Left colon (tissue), 2 donors: ENCODE data around the gene CEP112. TPM values are rescaled to one million over a fixed set of nuclear protein-coding genes. Genes with fewer than 3 reads are reported as not detected.

ENCODE experiments used
- ATAC-seq: fragments of 200-7000 bp; cut with Tn5 transposase; one replicate; pipeline ENCODE4 v1.9.1; 2020; ENCODE audit warnings: mild to moderate bottlenecking, moderate library complexity
- DNase-seq, 2 donors: peaks; one replicate each; pipeline ENCODE4 v3.0.0-alpha.2; 2020
- intact Hi-C, 2 donors: fragments of 100-400 bp; cut with DNase I in 1 of 2; cut with micrococcal nuclease in 1 of 2; formaldehyde crosslinking; loops; one replicate each; pipeline versions ENCODE4 v1.11.2 to v1.14.0; 2022; cut with DNase I, micrococcal nuclease
- total RNA-seq, 2 donors: library from RNA; stranded (reverse); fragmentation: NEBNext Ultra II Directional; extraction: Animal tissue kit (Norgen Biotek cat#: 25700); gene quantifications; one replicate each; pipeline ENCODE4 v1.2.1, GENCODE V29; 2021
- donor health status: DM: no; HTN: no; CAD: no.
- donor health status: DM: yes; HTN: yes; CAD: no.

CEP112 gene
- total RNA-seq, 2 donors from 2014 or later = 4.5 to 8.1 TPM

DNA sequence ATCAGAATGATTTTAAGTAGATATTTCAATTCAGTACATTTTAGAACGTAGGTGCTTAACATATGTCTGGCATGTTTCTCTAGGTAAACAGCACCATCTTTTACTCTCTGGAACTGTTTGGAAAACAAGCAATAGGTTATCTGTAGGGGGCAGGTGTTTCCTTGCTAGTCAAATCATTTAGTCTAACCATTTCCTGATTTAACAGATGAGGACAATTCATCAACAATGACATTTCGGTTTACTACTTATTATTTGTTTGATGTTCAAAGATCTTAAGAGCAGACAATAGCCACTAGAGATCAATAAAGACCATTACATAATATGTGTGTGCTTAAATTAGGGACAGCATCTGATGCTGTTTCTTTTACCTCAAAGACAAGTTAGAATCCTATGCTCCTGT, 173.1 kb downstream of the CEP112 start:
- DNase-seq (no peak), ATAC-seq (no peak)

DNA sequence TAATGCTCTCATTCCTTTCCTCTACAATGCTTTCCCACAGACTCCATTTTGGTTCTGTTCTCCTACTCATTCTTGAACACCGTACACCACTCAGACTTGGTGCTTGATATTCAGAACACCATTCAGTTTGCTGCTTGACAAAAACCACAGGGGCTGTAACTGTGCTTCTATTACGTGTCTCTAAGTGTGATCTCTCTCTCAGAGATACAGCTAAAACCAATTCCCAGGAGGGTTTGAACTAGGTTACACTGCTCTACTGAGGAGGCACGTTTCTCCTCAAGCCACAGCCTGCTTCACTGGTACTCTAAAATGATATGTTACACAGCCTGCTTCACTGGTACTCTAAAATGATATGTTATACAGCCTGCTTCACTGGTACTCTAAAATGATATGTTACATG, 175.7 kb downstream of the CEP112 start:
- DNase-seq = no peak
- ATAC-seq = no peak
- intact Hi-C loops = no loop called here

More for the DNA sequence above, 173.1 kb downstream of the CEP112 start:
- intact Hi-C loops = no loop called here

DNA sequence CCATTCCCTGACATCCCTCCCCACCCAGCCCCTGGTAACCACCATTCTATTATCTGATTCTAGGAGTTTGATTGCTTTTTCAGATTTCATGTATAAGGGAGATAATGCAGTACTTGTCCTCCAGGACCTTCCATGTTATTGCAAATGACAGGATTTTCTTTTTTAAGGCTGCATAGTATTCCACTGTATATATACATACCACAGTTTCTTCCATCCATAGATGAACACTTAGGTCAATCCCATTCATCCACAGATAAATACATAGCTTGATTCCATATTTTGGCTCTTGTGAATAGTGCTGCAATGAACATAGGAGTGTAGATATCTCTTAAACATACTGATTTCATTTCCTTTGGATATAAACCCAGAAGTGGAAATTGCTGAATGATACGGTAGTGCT, 183.3 kb downstream of the CEP112 start:
- intact Hi-C loops = no loop called here
- DNase-seq (no peak), ATAC-seq (no peak)

DNA sequence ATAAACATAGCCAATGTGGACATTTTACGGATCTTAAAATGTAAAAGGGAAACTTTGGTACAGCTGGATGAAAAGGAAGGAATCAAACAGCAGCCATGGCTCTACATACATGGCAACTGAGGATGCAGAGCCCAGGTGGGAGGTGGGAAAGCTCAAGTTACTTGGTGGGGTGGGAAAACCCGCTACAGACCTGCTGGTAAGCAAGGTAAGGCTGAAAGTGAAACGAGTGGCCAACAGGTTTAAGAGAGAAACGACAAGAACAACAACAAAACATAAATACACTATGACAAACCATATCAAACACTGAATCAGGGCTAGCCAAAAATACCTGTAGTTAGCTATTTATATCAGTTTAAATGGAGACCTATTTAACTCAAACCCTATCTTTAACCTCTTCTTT, 185.3 kb downstream of the CEP112 start:
- intact Hi-C loops = no loop called here
- DNase-seq (no peak), ATAC-seq (no peak)

DNA sequence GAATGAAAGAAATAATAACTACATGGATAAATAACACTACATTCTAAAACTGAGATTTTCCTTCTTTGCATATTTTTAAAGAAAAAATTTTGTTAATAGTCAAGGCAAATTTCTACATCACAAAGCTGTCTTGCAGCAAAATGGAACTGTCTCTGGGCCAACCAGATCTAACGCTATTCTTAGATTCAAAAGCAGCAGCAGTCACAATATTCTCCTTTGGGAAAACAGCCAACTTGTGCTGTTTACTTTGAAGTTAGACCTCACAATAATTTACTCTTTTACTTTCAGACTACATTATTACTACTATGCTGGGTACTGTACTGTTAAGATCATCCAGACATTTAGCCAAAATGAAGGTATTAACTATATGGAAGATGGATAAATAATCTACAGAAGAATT, 189.1 kb downstream of the CEP112 start:
- intact Hi-C loops = no loop called here
- DNase-seq = no peak

DNA sequence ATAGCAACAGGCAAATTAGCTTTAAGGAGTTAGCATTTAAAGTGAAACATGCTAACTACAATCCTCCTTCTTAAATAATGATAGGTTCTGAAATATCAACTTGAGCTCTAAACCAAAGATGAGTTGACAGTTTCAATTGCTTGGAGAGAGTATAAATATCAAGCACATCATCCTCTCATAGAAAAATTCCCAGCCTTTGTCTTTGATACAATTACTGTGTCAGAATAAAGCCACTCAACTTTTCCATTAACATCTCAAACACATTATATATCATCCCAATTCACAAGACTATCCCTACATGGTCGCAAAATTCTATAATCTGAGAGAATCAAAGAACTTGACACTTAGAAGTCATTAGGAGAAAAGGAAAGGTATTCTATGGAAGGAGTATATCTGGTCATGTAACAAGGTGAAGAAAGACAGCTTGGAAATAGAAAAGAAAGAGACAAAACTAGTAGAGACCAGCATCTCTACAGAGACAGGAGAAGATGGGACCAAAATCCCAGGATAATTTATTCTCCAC, 189.8 kb downstream of the CEP112 start:
- intact Hi-C loops = no loop called here
- ATAC-seq (no peak), DNase-seq (no peak)

More for the DNA sequence above, 189.1 kb downstream of the CEP112 start:
- no peak for ATAC-seq

DNA sequence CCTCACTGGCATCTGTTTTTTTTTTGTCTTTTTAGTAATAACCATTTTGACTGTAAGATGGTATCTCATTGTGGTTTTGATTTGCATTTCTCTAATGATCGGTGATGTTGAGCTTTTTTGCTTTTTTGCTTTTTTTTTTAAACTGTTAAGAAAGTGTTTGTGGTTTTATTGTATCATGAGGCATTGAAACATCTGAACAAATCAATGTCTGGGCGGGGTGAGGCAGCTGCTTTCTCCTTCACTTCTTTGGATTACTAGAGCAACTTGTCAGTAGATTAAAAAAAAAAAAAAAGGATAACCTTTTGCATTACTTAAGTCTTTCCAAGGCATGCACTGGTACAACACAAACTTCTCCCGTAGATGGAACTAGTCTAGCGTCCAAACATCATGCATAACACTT, 191.7 kb downstream of the CEP112 start:
- intact Hi-C loops = no loop called here
- ATAC-seq (no peak), DNase-seq (no peak)

DNA sequence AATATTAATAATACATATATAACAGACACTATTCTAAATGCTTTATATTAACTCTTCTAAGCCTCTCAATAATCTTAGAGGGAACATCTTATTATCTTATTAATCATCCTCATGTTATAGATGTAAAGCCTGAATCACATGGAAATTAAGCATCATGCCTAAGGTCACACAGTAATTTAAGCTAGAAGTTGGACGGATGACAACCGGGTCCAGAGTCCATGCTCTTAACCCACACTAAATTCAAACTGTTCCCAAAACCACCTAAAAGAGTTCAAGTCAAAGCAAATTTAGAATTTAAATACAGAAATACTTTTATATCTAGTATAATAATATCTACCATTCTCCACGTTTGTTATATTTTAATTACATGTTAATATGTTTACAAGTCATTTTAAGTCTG, 193.3 kb downstream of the CEP112 start:
- intact Hi-C loops = no loop called here
- DNase-seq (no peak), ATAC-seq (no peak)

DNA sequence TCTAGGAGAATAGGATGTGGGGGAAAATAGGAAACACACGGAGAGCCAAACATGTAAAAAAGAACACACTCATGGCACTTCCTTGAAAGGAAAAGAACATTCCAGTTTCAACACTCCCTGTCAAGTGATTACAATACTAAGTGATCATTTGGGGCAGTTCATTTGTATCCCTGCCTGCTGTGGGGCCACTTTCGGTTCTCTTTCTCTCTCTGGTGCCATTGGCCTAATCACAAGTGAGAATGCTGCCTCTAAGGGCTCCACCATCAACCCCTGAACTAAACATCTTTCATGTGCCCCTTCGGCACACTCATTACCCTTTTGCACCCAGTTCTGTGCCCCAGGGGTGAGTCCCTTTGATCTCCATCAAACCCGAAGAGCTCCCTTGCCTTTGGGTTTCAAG, 197.3 kb downstream of the CEP112 start:
- intact Hi-C loops = no loop called here
- DNase-seq = no peak
- ATAC-seq = no peak

DNA sequence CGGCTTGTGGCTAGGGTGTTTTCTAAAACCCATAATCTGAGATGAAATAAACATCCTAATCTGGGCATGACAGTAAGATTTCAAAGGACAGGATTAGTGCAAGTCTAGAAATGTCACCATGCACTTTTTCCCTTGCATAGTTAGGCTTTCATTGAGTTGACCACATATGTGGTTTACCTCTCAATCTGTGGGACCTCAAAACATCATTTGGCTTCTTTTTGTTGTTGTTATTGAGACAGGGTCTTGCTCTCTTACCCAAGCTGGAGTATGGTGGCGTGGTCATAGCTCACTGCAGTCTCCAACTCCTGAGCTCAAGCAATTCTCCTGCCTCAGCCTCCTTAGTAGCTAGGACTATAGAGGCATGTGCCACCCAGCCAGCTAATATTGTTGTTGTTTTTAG, 197.8 kb downstream of the CEP112 start:
- ATAC-seq (no peak), DNase-seq (no peak)
- intact Hi-C loops = no loop called here

DNA sequence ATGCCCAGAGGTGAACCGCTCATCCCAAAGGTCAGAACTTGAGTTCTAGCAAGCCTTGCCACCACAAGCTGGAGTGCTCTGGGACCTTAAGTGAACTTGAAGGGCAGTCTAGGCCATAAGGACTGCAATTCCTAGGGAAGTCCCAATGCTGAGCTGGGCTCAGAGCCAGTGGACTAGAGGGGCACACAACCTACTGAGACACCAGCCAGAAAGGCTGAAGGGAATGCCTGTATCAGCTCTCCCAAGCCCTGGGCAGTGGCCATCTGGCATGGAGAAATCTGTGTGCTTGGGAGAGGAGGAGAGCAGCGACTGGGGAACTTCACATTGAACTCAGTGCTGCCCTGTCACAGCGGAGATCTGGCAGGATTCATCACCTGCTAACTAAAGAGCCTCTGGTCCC, 201.3 kb downstream of the CEP112 start:
- intact Hi-C loops = no loop called here
- ATAC-seq (no peak), DNase-seq (no peak)

DNA sequence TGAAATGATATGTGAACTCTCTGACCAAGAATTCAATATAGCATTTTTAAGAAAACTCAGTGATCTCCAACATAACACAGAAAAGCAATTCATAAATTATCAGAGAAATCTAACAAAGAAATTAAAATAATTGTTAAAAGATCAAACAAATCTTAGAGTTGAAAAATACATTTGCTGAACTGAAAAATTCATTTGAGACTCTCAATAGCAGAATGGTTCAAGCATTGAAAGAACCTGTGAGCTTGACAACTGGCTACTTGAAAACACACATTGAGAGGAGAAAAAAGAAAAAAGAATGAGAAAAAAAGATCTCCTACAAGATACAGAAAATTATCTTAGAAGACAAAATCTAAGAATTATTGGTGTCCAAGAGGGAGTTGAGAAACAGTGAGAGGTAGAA, 203.5 kb downstream of the CEP112 start:
- ATAC-seq = no peak
- intact Hi-C loops = no loop called here

DNA sequence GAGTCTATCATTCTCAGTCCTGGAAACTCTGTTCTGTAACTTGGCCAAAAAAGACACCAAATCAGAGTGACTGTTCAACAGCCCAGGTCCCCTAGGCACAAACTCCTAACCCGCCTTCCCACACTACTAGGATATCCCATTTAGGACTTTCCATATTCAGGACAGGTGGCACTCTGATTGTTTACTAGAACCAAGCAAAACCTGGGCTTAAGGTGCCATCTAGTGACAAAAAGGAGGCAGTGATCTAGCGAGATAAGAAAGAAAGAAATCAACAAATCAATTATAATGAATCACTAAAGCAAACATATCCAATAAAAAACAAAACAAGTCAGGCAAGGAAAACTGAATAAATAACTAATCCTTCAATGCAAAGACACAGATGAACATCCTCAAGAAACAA, 203.9 kb downstream of the CEP112 start:
- intact Hi-C loops = no loop called here
- DNase-seq = peak in 1 of 2 donors; percentile 10
- ATAC-seq = peak; percentile 94

More for the DNA sequence above, 203.5 kb downstream of the CEP112 start:
- DNase-seq = no peak

DNA sequence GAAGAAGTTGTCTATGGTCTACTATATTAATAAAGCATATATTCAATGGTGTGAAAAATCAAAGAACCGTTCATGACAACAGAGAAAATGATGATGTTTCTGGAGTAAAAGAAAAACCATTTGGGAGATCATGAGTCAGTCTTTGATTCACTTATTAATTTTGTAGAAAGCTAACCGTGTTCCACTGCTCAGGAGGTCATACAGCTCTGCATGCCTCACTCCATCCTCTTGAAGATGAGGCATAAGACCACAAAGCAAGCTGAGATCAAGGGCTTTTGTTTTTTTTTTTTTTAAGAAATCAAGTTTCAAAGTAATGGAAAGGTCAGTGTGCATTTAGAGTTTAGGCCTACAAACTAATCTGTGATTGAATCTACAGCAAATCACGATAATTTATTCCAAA, 206.4 kb downstream of the CEP112 start:
- intact Hi-C loops = no loop called here
- DNase-seq (no peak), ATAC-seq (no peak)

DNA sequence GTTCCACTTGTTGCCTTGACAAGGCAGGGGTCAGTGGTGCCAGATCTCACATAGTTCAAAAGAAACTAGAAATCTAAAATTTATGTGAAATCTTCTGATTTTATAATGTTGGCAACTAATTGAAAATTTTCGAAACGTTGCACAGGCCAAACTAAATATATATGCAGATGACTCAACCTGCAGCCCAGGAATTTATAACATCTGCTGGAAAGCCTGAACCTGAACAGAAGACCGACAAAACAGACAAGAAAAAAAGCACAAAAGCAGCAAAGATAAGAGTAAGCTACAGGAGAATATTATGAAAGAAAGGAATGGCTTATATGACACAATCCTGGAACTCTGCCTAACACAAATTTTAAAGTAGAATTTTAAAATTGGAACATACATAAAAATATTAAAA, 207.6 kb downstream of the CEP112 start:
- intact Hi-C loops = no loop called here
- no peak for ATAC-seq
- DNase-seq = no peak

DNA sequence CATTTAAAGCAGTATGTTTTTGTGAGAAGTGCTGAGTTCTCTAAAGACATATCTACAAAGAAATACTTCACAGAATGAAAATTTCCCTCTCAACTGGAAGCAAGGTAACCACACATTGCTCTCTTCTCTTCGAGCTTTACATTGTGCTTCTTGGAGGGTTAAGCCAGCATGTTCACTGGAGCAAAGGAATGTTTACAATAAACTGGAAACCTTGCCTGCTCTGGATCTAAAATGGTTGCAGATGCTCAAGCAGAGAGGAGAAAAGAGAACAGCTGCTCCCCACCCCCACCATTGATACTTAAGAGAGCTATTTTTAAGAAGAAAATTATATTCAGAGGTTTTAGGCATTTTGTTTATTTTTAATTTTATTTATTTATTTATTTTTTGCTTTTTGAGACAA, 213.1 kb downstream of the CEP112 start:
- DNase-seq (no peak), ATAC-seq (no peak)
- intact Hi-C loops = no loop called here

DNA sequence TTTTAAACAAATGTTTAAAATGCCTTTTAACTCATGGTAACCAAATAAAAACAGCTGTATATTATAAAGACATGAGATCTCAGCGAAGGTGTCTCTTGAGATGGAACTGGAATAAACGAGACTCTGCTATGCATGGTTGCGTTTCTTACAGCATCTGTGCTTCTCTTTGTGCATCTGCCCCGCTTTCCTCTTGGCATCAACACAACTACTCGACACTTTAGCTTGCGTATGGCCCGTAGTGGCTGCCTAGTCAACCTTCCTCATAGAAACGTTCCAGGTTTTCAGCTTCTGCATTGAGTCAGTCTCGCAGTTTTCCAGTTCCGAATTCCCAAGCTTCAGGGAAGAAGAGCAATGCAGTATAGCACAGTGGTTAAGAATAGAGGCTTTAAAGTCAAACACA, 214.9 kb downstream of the CEP112 start:
- no peak for DNase-seq
- intact Hi-C loops = no loop called here
- no peak for ATAC-seq

DNA sequence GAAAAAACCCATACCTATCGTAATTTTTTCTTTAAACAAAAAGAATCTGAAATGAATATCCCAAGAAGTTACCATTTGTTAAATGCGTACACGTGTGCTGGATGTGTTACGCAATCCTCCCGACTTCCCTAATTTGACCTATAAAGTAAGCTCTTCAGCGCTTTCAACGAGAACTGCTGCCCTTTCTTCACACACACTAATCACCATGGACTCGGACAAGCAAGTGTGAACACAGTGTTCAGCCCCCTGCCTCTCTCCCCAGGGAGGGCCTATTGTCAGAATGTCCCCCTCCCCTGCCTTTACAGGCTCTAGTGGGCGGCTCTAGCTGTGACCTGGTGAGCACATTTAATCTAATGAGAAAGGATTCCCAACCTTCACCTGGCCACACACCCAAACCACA, 216.1 kb downstream of the CEP112 start:
- ATAC-seq (no peak), DNase-seq (no peak)
- intact Hi-C loops = no loop called here

DNA sequence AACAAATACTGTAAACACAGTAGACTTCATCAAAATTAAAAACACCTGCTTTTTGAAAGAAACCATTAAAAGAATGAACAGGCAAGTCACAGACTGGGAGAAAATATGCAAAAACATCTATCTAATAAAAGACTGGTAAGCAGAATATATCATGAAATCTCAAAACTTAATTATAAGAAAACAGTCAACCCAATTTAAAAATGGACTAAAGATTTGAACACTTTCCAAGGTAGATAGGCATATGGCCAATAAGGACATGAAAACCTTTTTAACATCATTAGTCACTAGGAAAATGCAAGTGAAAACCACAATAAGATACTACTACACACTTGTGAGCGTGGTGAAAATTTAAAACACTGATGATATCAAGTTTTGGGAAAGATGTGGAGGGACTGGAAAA, 218.7 kb downstream of the CEP112 start:
- ATAC-seq = no peak
- intact Hi-C loops = no loop called here
- no peak for DNase-seq

DNA sequence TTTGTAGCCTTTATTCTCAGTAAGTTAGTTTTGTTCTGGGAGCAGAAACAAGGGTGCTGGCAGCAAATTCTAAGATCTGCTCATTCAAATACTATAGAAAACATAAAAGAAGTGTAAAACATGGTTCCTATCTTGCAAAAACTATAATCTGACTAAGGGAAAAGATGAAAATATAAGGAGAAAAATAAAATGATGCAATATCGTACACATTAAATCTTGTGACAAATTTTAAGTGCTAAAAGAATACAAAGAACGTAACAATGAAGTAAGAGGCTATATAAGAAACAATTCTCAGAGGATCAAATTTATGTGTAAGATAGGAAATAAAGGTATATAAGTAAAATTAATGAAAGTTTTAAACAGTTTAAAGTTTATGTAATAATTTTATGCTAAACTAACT, 224.6 kb downstream of the CEP112 start:
- intact Hi-C loops = no loop called here
- no peak for ATAC-seq

DNA sequence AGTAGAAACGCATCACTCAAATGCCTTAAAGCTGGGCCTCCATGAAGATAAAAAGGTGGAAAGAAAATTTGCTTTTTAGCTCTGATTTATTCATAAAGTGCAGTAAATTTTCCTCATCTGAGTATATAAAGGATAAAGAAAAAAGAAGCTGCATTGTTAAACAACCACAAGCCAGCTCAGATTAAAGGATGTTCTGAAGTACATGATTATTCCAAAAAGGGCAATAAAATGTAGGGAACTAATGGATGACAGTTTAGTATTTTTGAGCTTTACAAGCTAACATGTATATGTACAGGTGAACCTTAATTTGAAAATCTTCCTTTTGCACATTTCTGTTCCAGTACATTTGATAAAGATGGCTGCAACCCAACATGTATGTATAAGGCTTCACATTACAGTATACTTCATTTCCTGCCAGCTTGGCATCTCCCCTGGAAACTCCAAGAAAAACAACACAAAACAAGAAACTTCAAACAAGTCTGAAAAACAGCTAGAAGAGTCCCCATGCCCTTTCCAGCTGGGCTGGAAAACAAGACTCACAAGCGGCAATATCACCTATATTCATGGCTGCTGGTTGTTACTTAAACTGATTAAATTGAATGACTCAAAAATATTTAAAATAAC, 225.7 kb downstream of the CEP112 start:
- no peak for DNase-seq
- no peak for ATAC-seq
- intact Hi-C loops = no loop called here

More for the DNA sequence above, 224.6 kb downstream of the CEP112 start:
- no peak for DNase-seq
